Testis (tissue), 2 donors: ENCODE measurements around the gene DYRK1A.

Experiments
- CTCF ChIP-seq, 3 experiments: fragments of 450-650 bp in 2 of 3; fragments of 200-600 bp in 1 of 3; sonication (generic) in 1 of 3; IDR thresholded peaks; one replicate each; pipeline ENCODE4 v1.5.1; 2016 to 2019; ENCODE audit warnings: antibody characterized with exemption in 3 of 3, mild to moderate bottlenecking in 2 of 3, moderate library complexity in 1 of 3
- POLR2A ChIP-seq: fragments of 450-650 bp; IDR thresholded peaks from one replicate; pipeline ENCODE4 v1.6.1; 2017; ENCODE audit warnings: antibody characterized with exemption, mild to moderate bottlenecking, moderate library complexity

DNA sequence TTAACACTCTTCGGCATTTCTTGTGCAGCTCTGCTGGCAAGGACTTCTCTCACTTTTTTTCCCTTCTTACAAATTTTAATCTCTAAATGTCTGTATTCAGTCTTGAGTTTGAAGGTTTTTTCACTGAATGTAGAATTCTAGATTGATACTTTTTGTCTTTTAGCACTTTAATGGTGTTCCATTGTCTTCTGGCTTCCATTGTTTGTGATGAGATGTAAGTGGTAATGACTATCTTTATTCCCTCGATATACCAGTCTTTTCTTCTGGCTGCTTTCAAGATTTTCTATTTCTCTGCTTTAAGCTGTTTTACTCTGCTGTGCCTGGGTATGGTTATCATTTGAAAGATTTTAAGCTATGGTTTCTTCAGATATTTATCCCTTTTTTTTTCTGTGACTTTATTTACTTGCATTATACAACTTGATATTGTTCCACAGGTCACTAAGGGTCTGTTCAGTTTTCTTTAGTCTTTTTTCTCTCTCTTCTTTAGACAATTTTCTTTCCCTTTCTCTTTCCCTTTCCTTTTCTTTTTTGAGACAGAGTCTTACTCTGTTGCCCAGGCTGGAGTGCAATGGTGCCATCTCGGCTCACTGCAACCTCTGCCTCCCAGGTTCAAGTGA is 35.8 kb downstream of the DYRK1A start:
- TF ChIP-seq CTCF (IDR thresholded peaks at IDR 0.05) (no peak), POLR2A (no peak)
